ENCODE data around the gene ATP13A3.

Gene ATP13A3

GRCh38 chr3:194446172-194446571, 40.6 kb downstream of the ATP13A3 start:
- no peak for DNase-seq (ENCODE audit: low read depth in 3 of 3, low spot score in 1 of 3)

- DNase-seq (ENCODE audit: low read depth in 3 of 3, low spot score in 1 of 3), result no peak
Measured at GRCh38 chr3:194443901-194444300, 42.9 kb downstream of the ATP13A3 start.

DNA sequence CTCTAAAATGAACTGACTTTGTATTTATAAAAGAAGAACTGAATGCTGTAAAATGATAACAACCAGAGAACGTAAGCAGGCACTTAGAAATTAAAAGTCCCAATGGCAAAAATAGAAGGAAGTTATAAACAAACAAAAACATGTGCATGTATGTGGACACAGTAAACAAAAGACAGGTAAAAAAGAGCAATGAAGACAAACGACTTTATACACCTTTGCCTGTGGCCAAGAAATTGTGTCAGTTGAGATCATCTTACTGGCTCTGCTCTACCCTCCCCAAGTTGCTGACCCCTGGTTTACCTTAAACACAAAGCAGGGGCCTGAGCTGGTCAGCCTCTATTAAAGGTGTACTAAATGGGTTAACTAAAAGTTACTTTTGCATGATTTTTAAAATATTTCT, 46.0 kb downstream of the ATP13A3 start:
- no peak for DNase-seq (ENCODE audit: low read depth in 3 of 3, low spot score in 1 of 3)

GRCh38 chr3:194439881-194440550, 46.8 kb downstream of the ATP13A3 start:
- DNase-seq (ENCODE audit: low read depth in 3 of 3, low spot score in 1 of 3), result no peak

GRCh38 chr3:194434503-194434902, 52.3 kb downstream of the ATP13A3 start:
- DNase-seq (ENCODE audit: low read depth in 3 of 3, low spot score in 1 of 3), result no peak

DNA sequence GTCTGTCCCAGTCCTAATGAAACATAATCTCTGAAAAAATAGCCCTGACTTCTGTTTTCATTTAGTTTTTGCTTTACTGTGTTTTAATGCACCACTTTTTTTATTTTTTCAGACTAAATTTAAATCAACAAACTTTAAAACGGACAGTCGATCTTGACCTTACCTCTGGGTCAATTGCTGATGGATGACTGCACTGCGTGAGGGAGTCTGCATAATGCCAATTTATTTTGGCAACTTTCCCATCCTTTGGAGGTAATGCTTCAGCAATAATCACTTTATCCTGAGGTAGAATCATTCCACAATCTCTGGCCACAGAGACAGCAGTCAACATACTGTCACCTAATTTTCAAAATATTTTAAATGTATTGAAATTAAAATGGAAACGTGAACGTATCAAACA, 55.2 kb downstream of the ATP13A3 start:
- DNase-seq (ENCODE audit: low read depth in 3 of 3, low spot score in 1 of 3), result no peak

DNA sequence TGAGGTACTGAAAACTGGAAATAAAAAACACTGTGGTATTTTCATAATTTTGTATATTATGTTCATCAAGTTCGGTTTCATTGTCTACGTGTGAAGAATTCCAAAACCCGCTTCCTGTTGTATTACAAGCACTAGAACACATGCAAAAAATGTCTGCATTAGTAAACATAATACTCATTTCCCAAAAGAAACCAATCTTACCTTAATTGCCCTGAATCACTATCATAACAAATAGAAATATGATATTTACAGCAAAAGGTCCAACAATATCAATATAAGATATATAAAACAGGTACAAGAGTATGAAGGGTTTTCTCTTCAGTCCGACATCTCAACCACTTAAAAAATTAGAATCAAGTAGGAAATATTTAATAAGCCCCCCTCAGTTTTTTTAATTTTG, 61.4 kb downstream of the ATP13A3 start:
- no peak for DNase-seq (ENCODE audit: low read depth in 3 of 3, low spot score in 1 of 3)

- DNase-seq (ENCODE audit: low read depth in 3 of 3, low spot score in 1 of 3), result no peak
Measured at GRCh38 chr3:194424953-194425352, 61.8 kb downstream of the ATP13A3 start.

DNA sequence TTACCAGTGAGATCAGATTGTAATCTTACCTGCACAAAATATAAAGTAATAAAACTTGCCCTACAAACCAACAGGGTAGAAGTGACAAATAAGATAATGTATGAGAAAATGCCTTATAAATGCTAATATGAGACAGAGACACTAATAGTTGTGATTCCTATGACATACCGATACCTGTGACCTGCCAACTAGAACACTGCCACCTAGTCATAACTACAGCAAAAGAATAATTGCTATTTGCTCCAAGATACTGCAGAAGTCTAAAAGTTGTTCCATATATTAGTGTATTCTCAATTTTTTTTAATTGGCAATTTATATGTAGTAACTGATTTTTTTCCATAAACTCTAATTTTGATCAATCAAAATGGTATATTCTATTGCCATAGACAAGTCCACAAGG, 62.4 kb downstream of the ATP13A3 start:
- no peak for DNase-seq (ENCODE audit: low read depth in 3 of 3, low spot score in 1 of 3)

DNA sequence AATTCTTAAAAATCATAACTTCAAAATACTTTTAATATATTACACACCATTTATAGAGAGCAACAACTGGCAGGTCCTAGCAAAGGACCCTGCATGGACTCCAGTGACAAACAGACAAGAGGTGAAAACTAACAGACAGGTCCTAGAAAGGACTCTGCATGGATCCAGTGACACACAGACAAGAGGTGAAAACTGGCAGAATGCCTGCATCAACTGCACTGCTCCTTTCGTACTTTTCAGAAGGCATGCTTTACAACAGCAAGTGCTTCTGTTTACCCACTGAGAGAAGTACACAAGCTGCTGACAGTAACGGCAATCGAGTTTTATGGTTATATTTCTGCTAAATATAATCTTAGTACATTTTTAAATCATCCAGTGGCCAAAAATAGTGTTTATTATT, 63.5 kb downstream of the ATP13A3 start:
- no peak for DNase-seq (ENCODE audit: low read depth in 3 of 3, low spot score in 1 of 3)

DNA sequence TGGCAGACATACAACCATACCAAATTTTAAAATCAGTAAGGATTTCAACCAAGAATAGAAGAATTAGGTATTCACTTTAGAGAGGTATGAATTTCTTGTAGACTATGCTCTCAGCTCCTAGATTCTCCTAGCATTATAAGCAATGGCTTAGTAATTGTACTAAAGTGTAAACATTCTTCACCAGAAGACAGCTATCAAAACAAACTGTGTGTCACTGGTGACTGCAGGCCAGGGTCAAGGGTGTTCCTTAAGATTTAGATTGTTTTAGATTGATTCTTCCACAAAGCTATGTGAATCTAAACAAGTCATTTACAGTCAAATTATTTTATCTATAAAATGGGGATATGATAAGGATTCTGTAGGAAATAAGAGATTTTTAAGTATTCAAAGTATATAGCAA, 64.6 kb downstream of the ATP13A3 start:
- DNase-seq (ENCODE audit: low read depth in 3 of 3, low spot score in 1 of 3), result no peak

- no peak for DNase-seq (ENCODE audit: low read depth in 3 of 3, low spot score in 1 of 3)
Measured at GRCh38 chr3:194418671-194419070, 68.1 kb downstream of the ATP13A3 start.

DNA sequence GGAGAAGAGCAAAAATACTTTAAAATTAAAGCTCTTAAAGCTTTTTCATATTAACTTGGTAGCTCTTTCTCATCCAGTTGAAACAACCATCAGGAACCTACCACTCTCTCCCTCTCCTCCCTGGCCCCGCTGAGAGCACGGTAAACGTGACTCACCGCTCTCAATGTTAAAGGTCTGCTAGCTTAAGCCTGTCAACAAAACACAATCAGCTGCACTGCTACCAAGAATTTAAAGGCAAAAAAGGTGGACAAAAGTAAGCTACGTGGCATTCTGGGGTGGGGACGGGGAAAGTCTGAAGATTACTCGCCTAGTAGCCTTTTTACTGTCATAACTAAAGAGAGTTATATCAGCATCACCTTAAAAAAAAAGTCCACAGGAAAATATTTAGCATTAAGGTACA, 79.4 kb downstream of the ATP13A3 start:
- no peak for DNase-seq (ENCODE audit: low read depth in 3 of 3, low spot score in 1 of 3)

DNA sequence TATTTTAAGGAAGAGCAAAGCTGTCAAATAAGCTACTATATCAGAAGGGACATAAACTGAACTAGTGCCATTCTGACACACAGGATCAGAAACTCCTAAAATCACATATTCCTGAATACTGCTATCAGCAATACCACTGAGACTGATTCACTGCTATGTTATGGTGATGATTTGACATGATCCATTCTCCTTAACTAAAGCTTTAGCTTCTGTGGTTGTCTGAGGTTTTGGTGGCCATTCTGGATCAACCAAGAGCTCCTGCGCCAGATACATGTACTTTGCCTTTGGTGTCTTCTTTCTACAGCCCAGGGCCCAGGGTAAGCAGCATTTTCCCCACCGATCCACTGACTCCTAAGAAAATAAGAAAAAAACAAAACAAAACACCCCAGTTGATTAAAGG, 81.0 kb downstream of the ATP13A3 start:
- no peak for DNase-seq (ENCODE audit: low read depth in 3 of 3, low spot score in 1 of 3)

GRCh38 chr3:194404365-194405140, 82.2 kb downstream of the ATP13A3 start:
- DNase-seq (ENCODE audit: low read depth in 3 of 3, low spot score in 1 of 3), result no peak

GRCh38 chr3:194401868-194402329, 84.9 kb downstream of the ATP13A3 start:
- no peak for DNase-seq (ENCODE audit: low read depth in 3 of 3, low spot score in 1 of 3)

GRCh38 chr3:194401346-194401745, 85.5 kb downstream of the ATP13A3 start:
- DNase-seq (ENCODE audit: low read depth in 3 of 3, low spot score in 1 of 3), result no peak

- DNase-seq (ENCODE audit: low read depth in 3 of 3, low spot score in 1 of 3), result no peak
Measured at GRCh38 chr3:194399874-194400411, 86.9 kb downstream of the ATP13A3 start.

DNA sequence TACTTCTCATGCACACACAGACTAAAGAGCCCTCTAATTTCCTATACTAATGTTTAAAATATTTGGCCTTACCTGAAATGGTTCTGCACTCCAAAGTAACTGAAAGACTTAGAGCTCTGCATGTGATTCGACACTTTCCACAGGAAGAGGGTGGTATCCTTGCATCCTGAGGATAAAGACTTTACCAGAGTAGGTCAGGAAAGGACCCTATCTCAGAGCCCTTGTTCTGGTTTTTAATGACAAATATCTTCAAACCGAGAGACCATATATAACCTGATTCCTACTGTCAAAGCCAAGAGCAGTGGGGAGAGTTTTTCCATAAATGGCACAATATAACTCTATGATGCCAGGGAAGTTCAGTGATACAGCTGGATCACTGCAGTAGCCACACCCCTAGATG, 87.6 kb downstream of the ATP13A3 start, which contains the start of gene GP5:
GP5 (minus strand) TSS at position 101 of the 400 bp plus-strand sequence. CDS start 984 bp downstream, outside the sequence.
- DNase-seq (ENCODE audit: low read depth in 3 of 3, low spot score in 1 of 3), result no peak

GRCh38 chr3:194397757-194398312, 89.0 kb downstream of the ATP13A3 start:
- DNase-seq (ENCODE audit: low read depth in 3 of 3, low spot score in 1 of 3), result no peak

- DNase-seq (ENCODE audit: low read depth in 3 of 3, low spot score in 1 of 3), result no peak
Measured at GRCh38 chr3:194396859-194397756, 89.7 kb downstream of the ATP13A3 start.

Measured in stimulated activated CD4-positive, alpha-beta T cell treated with anti-CD3 and anti-CD28 coated beads, TNF-alpha, amount 100 ng/mL, for 1 hour (primary cell).